Astrocyte (in vitro differentiated cells and primary cell): Measurements from ENCODE around the gene ATP10B.

Source experiments
- EZH2 ChIP-seq: IDR thresholded peaks from 2 replicates; pipeline ENCODE4 v1.6.1; 2012; ENCODE audit warnings: mild to moderate bottlenecking, low read length, inconsistent platforms; ENCODE audit not compliant: insufficient read depth
- TF ChIP-seq, protein P1 (sequence below): IDR thresholded peaks from 2 replicates; pipeline ENCODE4 v1.5.1; 2011; ENCODE audit warnings: low read depth, mild to moderate bottlenecking, inconsistent platforms, low read length, moderate library complexity; ENCODE audit not compliant: insufficient read depth

DNA sequence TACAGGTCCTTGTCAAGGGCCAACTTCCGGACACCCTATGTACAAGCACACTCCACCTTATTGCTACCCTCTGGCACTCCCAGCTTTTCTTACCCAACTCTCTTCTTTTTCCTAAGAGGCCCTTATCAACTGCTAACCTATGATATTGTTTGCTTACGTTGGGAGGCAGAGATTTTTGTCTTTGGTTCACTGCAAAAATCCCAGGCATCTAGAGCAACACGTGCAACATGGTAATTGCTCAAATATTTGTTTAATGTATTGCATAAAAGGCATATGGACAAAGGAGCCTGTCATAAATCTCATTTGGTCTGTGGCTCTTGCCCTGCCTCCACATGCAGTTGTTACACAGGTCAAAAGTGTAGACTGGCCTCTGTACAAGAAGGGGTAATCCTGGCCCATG, 35.8 kb upstream of the ATP10B start:
- TF ChIP-seq, protein P1, sequence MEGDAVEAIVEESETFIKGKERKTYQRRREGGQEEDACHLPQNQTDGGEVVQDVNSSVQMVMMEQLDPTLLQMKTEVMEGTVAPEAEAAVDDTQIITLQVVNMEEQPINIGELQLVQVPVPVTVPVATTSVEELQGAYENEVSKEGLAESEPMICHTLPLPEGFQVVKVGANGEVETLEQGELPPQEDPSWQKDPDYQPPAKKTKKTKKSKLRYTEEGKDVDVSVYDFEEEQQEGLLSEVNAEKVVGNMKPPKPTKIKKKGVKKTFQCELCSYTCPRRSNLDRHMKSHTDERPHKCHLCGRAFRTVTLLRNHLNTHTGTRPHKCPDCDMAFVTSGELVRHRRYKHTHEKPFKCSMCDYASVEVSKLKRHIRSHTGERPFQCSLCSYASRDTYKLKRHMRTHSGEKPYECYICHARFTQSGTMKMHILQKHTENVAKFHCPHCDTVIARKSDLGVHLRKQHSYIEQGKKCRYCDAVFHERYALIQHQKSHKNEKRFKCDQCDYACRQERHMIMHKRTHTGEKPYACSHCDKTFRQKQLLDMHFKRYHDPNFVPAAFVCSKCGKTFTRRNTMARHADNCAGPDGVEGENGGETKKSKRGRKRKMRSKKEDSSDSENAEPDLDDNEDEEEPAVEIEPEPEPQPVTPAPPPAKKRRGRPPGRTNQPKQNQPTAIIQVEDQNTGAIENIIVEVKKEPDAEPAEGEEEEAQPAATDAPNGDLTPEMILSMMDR, result no peak
- TF ChIP-seq EZH2, result no peak
